NOMO-1 treated with DMSO at 0.1 percent for 48 hours (cell line): ENCODE data around the gene SOCS1.

Experiments
- DNase-seq: peaks from one replicate; lab custom pipeline; 2025; ENCODE audit not compliant: unreplicated experiment; lab: John Stamatoyannopoulos, UW

SOCS1 gene

DNA sequence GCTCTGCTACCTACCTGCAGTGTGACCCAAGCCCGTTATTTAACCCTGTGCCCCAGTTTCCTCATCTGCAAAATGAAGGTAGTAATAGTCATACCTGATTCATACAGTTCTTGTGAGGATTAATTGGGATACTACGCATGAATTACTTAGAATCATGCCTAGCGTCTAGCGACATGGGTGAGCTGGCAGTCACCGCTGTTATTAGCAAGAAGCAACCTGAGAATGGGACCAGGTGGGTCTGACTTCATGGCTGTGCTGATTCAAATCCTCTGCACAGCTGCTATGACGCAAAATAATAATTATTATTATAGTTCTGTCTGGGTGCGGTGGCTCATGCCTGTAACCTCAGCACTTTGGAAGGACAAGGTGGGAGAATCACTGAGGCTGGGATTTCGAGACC, 7.9 kb downstream of the SOCS1 start:
- no peak for DNase-seq

GRCh38 chr16:11245988-11246387, 10.0 kb downstream of the SOCS1 start:
- DNase-seq = no peak

DNA sequence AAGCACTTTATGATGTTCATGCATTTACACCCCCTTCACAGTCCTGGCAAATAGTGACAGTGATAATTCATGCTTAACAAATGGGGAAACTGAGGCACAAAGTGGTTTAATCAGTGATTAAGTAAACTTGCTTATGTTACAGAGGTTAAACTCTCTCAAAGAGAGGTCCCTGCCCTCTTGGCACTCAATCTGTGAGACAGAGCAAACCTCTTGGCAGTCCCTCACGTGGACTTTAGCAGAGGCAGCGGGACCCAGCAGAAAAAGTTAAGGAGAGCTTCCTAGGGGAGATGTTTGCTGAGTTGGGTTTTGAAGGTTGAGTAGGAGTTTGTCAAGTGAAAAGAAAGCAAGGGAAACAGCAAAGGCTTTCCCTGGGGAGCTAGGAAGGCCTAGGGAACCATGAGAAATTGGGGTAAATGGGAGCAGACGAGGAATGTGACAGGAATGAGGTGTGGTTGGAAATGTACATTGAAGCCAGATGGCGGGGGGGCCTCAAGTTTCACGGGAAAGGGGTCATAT, 10.7 kb downstream of the SOCS1 start:
- no peak for DNase-seq

GRCh38 chr16:11242658-11243057, 13.3 kb downstream of the SOCS1 start:
- DNase-seq = no peak

DNA sequence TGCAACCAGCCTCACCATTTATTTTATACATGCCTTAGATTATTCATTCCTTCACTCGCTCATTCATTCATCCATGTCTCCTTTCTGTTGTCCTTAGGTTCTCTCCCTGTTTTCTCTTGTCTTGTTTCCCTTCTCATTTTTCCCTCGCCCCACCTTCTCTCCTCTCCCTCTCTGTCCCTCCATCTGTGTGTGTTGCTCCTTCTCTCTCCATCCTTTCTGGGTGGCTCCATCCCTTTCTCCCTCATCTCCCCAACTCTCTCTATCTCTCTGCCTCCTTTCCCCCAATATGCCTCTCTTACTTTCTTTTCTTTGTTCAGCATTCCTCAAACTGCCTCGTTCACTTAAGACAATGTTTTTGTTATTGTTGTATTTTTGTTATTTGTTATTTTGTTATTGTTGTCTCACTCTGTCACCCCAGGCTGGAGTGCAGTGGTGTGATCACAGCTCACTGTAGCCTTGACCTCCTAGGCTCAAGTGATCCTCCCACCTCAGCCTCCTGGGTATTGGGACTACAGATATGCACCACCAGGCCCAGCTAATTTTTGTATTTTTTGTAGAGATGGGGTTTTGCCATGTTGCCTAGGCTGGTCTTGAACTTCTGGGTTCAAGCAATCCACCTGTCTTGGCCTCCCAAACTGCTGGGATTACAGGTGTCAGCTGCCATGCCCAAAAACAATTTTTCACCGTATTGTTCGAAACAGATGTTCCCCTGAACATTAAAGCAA, 14.4 kb downstream of the SOCS1 start:
- DNase-seq = no peak

DNA sequence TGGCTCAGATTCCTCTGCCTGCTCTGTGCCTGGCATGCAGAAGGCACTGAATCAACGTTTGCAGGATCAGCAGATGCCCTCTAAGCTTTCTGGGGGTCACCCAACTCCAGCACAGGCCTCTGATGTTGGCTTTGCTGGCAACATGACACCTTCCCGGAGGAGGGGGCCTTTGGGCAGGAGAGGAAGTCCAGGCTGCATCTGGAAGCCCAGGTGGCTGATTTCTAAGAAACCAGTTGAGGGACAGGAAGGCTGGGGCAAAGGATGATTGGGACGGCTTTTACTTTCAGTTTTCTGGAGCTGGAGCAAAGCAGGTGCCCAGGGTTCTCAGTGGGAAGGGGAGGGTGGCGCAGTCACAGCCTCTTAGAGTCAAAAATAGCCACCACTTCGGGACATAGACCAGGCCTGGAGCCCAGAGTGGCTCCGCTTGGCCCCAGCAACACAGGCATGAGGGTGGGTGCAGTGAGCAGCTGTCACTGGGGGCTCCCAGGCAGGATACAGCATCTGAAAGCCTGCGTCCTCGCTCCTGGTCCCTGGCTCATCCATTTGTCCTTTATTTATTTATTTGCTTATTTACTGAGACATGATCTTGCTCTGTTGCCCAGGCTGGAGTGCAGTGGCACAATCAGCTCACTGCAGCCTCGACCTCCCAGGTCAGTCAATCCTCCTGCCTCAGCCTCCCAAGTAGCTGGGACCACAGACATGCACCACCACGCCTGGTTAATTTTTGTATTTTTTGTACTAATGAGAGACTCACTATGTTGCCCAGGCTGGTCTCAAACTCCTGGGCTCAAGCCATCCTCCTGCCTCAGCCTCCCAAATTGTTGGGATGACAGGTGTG, 15.1 kb downstream of the SOCS1 start:
- no peak for DNase-seq

DNA sequence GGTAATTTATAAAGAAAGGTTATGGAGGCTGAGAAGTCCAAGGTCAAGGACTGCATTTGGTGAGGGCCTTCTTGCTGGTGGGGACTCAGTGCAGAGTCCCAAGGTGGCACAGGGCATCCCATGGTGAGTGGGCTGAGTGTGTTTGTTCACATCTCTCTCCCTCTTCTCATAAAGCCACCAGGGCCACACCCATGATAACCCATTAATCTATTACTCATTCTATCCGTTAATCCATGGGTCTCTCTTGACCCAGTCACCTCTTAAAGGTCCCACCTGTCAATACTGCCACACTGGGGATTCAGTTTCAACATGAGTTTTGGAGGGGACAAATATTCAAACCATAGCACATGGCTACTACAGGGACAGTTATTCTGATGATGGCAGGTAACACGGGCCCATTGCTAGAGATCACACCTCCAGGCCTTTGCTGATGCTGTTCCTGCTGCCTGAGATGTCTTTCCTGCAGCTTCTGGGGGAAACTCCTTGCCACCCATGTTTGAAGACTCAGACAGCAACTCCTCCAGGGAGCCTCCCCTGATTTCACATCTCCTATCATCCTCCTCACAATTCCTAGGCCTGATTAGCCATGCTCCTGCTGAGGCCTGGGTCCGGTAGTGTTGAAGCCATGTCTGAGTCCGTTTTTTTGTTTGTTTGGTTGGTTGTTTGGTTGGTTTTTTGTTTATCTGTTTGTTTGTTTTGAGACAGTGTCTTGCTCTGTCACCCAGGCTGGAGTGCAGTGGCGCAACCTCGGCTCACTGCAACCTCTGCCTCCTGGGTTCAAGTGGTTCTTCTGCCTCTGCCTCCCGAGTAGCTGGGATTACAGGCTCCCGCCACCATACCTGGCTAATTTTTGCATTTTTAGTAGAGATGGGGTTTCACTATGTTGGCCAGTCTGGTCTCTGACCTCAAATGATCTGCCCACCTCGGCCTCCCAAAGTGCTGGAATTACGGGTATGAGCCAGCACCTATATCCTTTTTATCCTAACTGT, 16.1 kb downstream of the SOCS1 start:
- DNase-seq = no peak

- DNase-seq = no peak
These were observed 17.5 kb downstream of the SOCS1 start for GRCh38 chr16:11238272-11239202.

DNA sequence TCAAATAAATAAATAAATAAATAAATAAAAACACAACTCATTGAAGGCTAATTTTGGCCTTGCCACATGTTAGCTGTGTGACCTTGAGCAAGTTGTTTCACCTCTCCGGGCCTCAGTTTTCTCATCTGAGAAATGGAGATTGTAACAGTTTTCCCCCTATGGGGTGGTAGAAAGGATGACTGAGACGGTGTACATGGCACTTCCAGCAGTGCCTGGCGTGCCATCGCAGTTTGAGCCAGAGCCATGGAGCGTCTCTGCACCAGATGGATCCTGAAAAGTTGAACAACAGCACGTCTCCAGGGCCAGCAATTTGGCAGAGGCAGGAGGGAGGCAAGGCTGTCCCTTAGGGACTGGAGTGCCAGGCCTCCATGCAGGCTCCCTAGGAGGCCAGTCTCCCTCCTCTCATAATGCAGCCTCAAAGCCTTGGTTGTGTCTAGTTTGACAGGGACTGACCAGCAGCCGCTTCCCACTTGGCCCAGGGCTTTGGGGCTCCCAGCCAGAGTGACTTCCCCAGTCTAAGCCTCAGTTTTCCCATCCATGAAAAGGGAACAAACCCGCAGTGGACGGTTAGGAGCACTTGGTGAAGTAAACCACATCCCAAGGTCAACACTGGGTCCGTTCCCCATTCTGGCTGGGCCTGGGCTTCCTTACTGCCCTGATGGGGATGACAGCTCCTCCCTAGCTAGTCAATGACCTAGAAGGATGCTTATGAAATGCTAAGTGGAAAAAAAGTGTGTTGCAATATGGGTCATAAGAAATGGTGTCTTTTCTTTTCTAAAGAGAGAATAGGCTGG, 19.3 kb downstream of the SOCS1 start:
- peak; percentile 88 for DNase-seq

GRCh38 chr16:11235703-11235991, 20.4 kb downstream of the SOCS1 start:
- DNase-seq = no peak

DNA sequence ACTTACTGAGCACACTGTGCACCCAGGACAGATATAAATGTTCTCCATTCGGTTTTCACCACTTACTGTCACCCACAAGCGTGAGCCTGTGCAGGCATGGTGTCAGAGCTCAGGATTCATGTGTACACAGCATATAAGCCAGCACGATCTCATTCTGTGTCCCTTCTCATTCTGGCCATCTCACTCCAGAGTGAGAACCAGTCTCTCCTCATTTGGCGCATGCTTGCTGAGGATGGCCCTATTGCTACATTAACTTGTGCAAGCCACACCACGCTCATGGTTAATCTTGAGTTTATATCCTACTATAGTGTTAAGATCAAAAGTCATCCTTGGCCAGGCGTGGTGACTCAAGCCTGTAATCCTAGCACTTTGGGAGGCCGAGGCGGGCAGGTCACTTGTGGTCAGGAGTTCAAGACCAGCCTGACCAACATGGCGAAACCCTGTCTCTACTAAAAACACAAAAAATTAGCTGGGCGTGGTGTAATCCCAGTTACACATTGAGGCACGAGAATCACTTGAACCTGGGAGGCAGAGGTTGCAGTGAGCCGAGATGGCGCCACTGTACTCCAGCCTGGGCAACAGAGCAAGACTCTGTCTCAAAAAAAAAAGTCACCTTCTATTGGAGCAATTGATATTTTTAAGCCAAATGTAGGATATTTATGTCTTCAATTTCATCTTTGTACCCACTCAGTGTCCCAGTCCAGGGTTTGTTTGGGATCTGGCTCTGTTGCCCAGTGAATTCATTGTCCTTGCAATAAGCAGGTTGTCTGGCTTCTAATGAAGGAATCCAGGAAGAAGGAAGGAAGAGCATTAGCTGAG, 20.9 kb downstream of the SOCS1 start:
- no peak for DNase-seq

GRCh38 chr16:11233727-11234376, 22.2 kb downstream of the SOCS1 start:
- peak; percentile 38 for DNase-seq

DNA sequence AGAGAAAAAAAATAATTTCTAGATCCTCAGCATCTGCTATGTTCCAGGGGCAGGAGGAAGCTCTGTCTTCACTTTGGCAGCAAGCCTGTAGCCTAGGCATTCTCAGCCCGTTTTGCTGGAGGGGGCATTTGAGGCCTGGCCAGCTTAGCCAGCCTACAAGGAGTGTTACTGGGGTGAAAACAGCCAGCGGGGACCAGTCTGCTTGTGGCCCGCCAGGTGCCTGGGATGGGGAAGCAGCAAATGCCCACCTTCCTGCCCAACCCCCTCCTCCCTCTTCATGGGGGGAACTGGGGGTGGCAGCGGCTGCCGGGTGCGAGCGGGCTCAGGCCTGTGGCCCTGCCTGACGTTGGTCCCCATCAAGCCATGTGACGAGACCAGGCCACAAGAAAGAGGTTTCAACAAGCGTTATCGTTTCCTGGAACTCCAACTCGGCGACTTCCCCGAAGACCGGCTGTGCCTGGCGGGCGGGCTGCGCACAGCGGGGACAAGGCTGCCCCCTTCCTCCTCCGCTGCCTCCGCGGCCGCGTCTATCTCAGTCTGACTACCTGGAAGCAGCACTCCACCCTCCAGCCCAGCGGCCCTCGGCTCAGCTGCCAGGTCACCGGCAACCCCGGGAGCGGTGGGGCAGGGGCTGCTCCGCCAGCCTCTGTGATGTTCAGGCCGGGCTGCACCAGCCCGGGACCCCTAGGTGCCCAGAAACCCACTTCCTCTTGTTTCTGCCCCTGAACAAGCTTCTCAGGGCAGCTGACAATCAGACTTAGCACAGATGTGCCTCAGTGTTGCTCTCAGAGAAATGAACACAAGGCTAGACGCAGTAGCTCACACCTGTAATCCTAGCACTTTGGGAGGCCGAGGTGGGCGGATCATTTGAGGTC, 22.9 kb downstream of the SOCS1 start:
- DNase-seq = no peak

DNA sequence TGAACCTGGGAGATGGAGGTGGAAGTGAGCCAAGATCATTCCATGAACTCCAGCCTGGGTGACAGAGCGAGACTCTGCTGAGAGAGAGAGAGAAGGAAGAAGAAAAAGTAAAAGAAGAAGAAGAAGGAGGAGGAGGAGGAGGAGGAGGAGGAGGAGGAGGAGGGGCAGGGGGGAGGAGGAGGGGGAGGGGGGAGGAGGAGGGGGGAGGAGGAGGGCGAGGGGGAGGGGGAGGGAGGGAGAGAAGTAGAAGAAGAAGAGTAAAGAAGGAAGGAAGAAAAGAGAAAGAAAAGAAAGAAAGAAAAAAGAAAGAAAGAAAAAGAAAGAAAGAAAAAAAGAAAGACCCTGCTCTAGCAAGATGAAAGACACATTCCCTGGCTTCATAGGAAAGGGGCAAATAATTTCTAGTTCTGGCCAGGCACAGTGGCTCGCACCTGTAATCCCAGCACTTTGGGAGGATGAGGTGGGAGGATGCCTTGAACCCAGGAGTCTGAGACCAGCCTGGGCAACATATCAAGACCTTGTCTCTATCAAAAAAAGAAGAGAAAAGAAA, 23.6 kb downstream of the SOCS1 start:
- no peak for DNase-seq

- DNase-seq = no peak
These were observed 24.5 kb downstream of the SOCS1 start for GRCh38 chr16:11231367-11231970.

GRCh38 chr16:11229906-11230305, 26.1 kb downstream of the SOCS1 start:
- no peak for DNase-seq
